ENCODE data around the gene FGGY. TPM values are rescaled to one million over a fixed set of nuclear protein-coding genes. Genes with fewer than 3 reads are reported as not detected.

FGGY gene
- total and polyA plus RNA-seq, 4 donors, result 16.0 to 67.0 (median 43.4) TPM

DNA sequence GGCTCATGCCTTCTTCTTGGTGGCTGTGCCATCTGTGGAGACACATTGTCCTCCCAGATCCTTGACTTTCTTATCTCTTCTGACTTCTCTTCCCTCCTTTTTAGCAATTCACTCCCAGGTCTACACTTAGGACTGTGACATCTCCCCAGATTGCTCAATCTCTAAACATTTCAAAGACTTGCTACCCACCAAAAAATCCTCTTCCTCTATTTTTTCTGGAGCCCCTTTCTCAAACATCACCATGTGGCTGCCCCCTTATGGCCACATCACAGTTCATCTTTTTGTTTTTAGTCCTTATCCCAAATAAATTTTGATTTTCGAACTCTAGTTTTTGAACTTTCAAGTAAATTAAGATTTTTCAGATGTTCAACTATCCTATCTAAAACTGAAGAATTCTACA is 369.2 kb downstream of the FGGY start:
- Histone ChIP-seq H3K9me3 (ENCODE audit: control insufficient read depth in 4 of 4, low read length in 3 of 4) (no peaks in the 10 kb centered on the region), H3K9ac (ENCODE audit: low read depth in 1 of 2, low read length in 2 of 2) (no peak overlapping the region), H3K27me3 (ENCODE audit: control insufficient read depth in 4 of 4, insufficient read depth in 4 of 4, low read length in 3 of 4) (no peaks in the 10 kb centered on the region), H3K4me1 (ENCODE audit: control insufficient read depth in 4 of 4, insufficient read depth in 4 of 4, low read length in 3 of 4) (peaks cover 0 to 2% (median 0%) of the 10 kb centered on the region in 4 donors), H3K36me3 (ENCODE audit: control insufficient read depth in 4 of 4, insufficient read depth in 3 of 4, low read depth in 1 of 4, low read length in 3 of 4) (peaks cover 0 to 14% (median 8%) of the 10 kb centered on the region in 4 donors), H3K27ac (ENCODE audit: low read depth in 1 of 2, low read length in 2 of 2) (no peak overlapping the region), H3K4me3 (ENCODE audit: low read depth in 1 of 3, low read length in 3 of 3) (no peak overlapping the region)
- WGBS, result 96% methylated on average over 1 of the region's 1 CpG
- TF ChIP-seq RXRA (IDR thresholded peaks at IDR 0.05) (no peak), RAD21 (IDR thresholded peaks at IDR 0.05) (peak in 1 of 2 donors; percentile 23), HNF4G (IDR thresholded peaks at IDR 0.05) (no peak)
- no peak for DNase-seq (ENCODE audit: low spot score)

DNA sequence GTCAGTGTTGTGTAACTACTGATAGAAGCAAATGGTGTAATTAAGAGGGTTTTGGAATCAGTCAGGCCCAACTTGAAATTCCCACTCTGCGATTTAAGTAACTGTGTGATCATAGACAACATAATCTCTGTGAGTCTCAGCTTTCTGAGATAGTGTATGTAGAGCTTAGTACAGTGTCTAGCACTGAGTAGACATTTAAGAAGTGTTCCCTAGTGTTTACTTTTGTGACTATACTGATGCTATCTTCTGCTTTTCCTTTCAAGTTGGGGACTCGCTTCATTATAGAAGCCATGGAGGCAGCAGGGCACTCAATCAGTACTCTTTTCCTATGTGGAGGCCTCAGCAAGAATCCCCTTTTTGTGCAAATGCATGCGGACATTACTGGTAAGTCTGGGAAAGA is 370.1 kb downstream of the FGGY start:
- Histone ChIP-seq H3K27ac (ENCODE audit: low read depth in 1 of 2, low read length in 2 of 2) (no peak overlapping the region), H3K27me3 (ENCODE audit: control insufficient read depth in 4 of 4, insufficient read depth in 4 of 4, low read length in 3 of 4) (no peaks in the 10 kb centered on the region), H3K9me3 (ENCODE audit: control insufficient read depth in 4 of 4, low read length in 3 of 4) (no peaks in the 10 kb centered on the region), H3K9ac (ENCODE audit: low read depth in 1 of 2, low read length in 2 of 2) (no peak overlapping the region), H3K4me1 (ENCODE audit: control insufficient read depth in 4 of 4, insufficient read depth in 4 of 4, low read length in 3 of 4) (peaks cover 0 to 2% (median 0%) of the 10 kb centered on the region in 4 donors), H3K4me3 (ENCODE audit: low read depth in 1 of 3, low read length in 3 of 3) (no peak overlapping the region), H3K36me3 (ENCODE audit: control insufficient read depth in 4 of 4, insufficient read depth in 3 of 4, low read depth in 1 of 4, low read length in 3 of 4) (peaks cover 0 to 14% (median 8%) of the 10 kb centered on the region in 4 donors)
- WGBS, result 93% methylated on average over 3 of the region's 3 CpGs
- TF ChIP-seq, protein P1, sequence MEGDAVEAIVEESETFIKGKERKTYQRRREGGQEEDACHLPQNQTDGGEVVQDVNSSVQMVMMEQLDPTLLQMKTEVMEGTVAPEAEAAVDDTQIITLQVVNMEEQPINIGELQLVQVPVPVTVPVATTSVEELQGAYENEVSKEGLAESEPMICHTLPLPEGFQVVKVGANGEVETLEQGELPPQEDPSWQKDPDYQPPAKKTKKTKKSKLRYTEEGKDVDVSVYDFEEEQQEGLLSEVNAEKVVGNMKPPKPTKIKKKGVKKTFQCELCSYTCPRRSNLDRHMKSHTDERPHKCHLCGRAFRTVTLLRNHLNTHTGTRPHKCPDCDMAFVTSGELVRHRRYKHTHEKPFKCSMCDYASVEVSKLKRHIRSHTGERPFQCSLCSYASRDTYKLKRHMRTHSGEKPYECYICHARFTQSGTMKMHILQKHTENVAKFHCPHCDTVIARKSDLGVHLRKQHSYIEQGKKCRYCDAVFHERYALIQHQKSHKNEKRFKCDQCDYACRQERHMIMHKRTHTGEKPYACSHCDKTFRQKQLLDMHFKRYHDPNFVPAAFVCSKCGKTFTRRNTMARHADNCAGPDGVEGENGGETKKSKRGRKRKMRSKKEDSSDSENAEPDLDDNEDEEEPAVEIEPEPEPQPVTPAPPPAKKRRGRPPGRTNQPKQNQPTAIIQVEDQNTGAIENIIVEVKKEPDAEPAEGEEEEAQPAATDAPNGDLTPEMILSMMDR (IDR thresholded peaks at IDR 0.05; ENCODE audit: low read depth, low read length, missing input control), result no peak
- TF ChIP-seq TAF1 (conservative IDR thresholded peaks at IDR 0.05) (no peak), RAD21 (IDR thresholded peaks at IDR 0.05) (no peak)
- no peak for DNase-seq (ENCODE audit: low spot score)

DNA sequence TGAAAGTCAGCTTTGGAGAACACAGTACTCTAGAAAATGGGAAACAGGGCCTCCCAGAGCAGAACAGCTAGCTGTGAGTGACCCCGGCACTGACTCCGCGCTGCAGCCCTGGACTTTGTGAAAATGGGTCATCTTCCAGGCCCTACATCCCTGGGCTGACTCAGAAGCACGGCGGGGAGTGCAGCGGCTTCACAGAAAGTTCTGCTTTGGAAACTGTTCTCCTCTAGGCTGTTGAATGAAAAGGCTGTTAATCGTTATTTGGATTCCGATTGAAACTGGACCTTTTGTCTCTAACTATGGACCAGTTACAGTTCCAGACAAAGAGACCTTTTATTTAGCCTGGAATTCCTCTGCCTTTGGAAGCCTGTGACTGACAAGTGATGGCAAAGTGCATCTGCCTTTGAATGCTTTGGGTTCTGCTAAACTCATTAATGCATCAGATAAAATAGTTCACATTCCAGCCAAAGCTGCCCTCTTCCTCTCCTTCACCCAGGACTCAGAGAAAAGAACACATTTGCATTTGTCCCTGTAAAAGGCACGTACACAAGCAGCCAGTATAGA is 372.9 kb downstream of the FGGY start:
- WGBS, result 86% methylated on average over 9 of the region's 9 CpGs

DNA sequence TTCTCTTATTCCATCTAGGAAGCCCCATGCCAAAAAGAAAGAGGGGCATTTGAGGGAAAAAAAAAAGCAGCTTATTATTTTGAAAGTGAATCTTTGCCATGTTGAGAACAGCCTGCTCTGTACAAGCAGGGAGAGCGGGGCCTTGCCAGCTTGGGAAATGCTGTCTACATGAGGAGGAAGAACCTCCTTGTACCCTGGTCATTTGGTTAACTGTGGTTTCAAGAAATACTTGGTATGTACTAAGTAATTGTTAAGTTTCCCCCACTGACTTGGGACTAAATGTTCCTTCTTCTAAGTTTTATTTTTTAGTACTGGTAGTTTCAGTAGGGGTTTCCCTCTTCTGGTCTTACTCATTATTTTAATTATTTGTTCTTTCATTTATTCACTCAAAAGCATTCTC is 373.8 kb downstream of the FGGY start:
- WGBS, result 95% methylated on average over 1 of the region's 1 CpG
- DNase-seq (ENCODE audit: low spot score), result no peak
- H3K27me3 ChIP-seq (ENCODE audit: control insufficient read depth in 4 of 4, insufficient read depth in 4 of 4, low read length in 3 of 4), result no peaks in the 10 kb centered on the region
- H3K4me3 ChIP-seq (ENCODE audit: low read depth in 1 of 3, low read length in 3 of 3), result no peak overlapping the region
- no peak overlapping the region for H3K27ac ChIP-seq (ENCODE audit: low read depth in 1 of 2, low read length in 2 of 2)
- no peak overlapping the region for H3K9ac ChIP-seq (ENCODE audit: low read depth in 1 of 2, low read length in 2 of 2)
- peaks cover 7 to 24% (median 17%) of the 10 kb centered on the region in 4 donors for H3K4me1 ChIP-seq (ENCODE audit: control insufficient read depth in 4 of 4, insufficient read depth in 4 of 4, low read length in 3 of 4)
- peaks cover 0 to 14% (median 8%) of the 10 kb centered on the region in 4 donors for H3K36me3 ChIP-seq (ENCODE audit: control insufficient read depth in 4 of 4, insufficient read depth in 3 of 4, low read depth in 1 of 4, low read length in 3 of 4)
- no peaks in the 10 kb centered on the region for H3K9me3 ChIP-seq (ENCODE audit: control insufficient read depth in 4 of 4, low read length in 3 of 4)
- TF ChIP-seq GABPA (IDR thresholded peaks at IDR 0.05 in 1 of 2, conservative IDR thresholded peaks at IDR 0.05 in 1 of 2) (no peak), HNF4G (IDR thresholded peaks at IDR 0.05) (no peak), FOXA2 (IDR thresholded peaks at IDR 0.05) (no peak), RAD21 (IDR thresholded peaks at IDR 0.05) (no peak), YY1 (IDR thresholded peaks at IDR 0.05) (no peak), TAF1 (conservative IDR thresholded peaks at IDR 0.05) (no peak), FOXA1 (IDR thresholded peaks at IDR 0.05) (no peak), JUND (IDR thresholded peaks at IDR 0.05) (no peak), NR2F2 (IDR thresholded peaks at IDR 0.05) (no peak), HNF4A (conservative IDR thresholded peaks at IDR 0.05) (no peak), SP1 (IDR thresholded peaks at IDR 0.05) (no peak)
- TF ChIP-seq, protein P2, sequence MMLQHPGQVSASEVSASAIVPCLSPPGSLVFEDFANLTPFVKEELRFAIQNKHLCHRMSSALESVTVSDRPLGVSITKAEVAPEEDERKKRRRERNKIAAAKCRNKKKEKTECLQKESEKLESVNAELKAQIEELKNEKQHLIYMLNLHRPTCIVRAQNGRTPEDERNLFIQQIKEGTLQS (IDR thresholded peaks at IDR 0.05), result no peak
- TF ChIP-seq, protein P3, sequence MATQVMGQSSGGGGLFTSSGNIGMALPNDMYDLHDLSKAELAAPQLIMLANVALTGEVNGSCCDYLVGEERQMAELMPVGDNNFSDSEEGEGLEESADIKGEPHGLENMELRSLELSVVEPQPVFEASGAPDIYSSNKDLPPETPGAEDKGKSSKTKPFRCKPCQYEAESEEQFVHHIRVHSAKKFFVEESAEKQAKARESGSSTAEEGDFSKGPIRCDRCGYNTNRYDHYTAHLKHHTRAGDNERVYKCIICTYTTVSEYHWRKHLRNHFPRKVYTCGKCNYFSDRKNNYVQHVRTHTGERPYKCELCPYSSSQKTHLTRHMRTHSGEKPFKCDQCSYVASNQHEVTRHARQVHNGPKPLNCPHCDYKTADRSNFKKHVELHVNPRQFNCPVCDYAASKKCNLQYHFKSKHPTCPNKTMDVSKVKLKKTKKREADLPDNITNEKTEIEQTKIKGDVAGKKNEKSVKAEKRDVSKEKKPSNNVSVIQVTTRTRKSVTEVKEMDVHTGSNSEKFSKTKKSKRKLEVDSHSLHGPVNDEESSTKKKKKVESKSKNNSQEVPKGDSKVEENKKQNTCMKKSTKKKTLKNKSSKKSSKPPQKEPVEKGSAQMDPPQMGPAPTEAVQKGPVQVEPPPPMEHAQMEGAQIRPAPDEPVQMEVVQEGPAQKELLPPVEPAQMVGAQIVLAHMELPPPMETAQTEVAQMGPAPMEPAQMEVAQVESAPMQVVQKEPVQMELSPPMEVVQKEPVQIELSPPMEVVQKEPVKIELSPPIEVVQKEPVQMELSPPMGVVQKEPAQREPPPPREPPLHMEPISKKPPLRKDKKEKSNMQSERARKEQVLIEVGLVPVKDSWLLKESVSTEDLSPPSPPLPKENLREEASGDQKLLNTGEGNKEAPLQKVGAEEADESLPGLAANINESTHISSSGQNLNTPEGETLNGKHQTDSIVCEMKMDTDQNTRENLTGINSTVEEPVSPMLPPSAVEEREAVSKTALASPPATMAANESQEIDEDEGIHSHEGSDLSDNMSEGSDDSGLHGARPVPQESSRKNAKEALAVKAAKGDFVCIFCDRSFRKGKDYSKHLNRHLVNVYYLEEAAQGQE (IDR thresholded peaks at IDR 0.05), result no peak
- TF ChIP-seq, protein P4, sequence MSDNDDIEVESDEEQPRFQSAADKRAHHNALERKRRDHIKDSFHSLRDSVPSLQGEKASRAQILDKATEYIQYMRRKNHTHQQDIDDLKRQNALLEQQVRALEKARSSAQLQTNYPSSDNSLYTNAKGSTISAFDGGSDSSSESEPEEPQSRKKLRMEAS (IDR thresholded peaks at IDR 0.05), result no peak

More for the DNA sequence above, 372.9 kb downstream of the FGGY start:
- H3K27me3 ChIP-seq (ENCODE audit: control insufficient read depth in 4 of 4, insufficient read depth in 4 of 4, low read length in 3 of 4), result no peaks in the 10 kb centered on the region
- peaks cover 0 to 14% (median 8%) of the 10 kb centered on the region in 4 donors for H3K36me3 ChIP-seq (ENCODE audit: control insufficient read depth in 4 of 4, insufficient read depth in 3 of 4, low read depth in 1 of 4, low read length in 3 of 4)
- no peak for DNase-seq (ENCODE audit: low spot score)
- H3K4me3 ChIP-seq (ENCODE audit: low read depth in 1 of 3, low read length in 3 of 3), result no peak overlapping the region
- TF ChIP-seq RAD21 (IDR thresholded peaks at IDR 0.05), result peak in 1 of 2 donors; percentile 19
- peak; percentile 69 for TF ChIP-seq NR2F2 (IDR thresholded peaks at IDR 0.05)
- no peak for TF ChIP-seq EGR1 (IDR thresholded peaks at IDR 0.05; ENCODE audit: low read depth in 2 of 2)
- TF ChIP-seq RXRA (IDR thresholded peaks at IDR 0.05), result peak in 1 of 2 donors; percentile 18
- TF ChIP-seq JUND (IDR thresholded peaks at IDR 0.05), result peak in 1 of 2 donors; percentile 13
- H3K4me1 ChIP-seq (ENCODE audit: control insufficient read depth in 4 of 4, insufficient read depth in 4 of 4, low read length in 3 of 4), result peaks cover 4 to 19% (median 13%) of the 10 kb centered on the region in 4 donors
- H3K9ac ChIP-seq (ENCODE audit: low read depth in 1 of 2, low read length in 2 of 2), result no peak overlapping the region
- no peak overlapping the region for H3K27ac ChIP-seq (ENCODE audit: low read depth in 1 of 2, low read length in 2 of 2)
- H3K9me3 ChIP-seq (ENCODE audit: control insufficient read depth in 4 of 4, low read length in 3 of 4), result no peaks in the 10 kb centered on the region

Measured in liver (tissue), 9 donors.